Ammon's horn (tissue), 1 donor: Measurements from ENCODE around the gene TTC33.
"Not testable (repeated sequence)": the region's sequence is repeated elsewhere in the genome, so short reads cannot be mapped to it uniquely, and the experiment has no call there.

ENCODE experiments used
- DNase-seq: peaks from one replicate; pipeline ENCODE4 v3.0.0-alpha.2; 2016; ENCODE audit warnings: low spot score

The TTC33 gene

GRCh38 chr5:40716590-40716989 lies 39.2 kb downstream of the TTC33 start:
- DNase-seq = no peak

GRCh38 chr5:40716000-40716399 lies 39.8 kb downstream of the TTC33 start:
- peak; percentile 76 for DNase-seq

GRCh38 chr5:40714001-40714400 lies 41.8 kb downstream of the TTC33 start:
- DNase-seq = no peak

- not testable (repeated sequence) for DNase-seq
Measured at GRCh38 chr5:40710575-40710974, 45.2 kb downstream of the TTC33 start.

GRCh38 chr5:40705484-40705883 lies 50.3 kb downstream of the TTC33 start:
- not testable (repeated sequence) for DNase-seq

GRCh38 chr5:40702027-40702426 lies 53.7 kb downstream of the TTC33 start:
- not testable (repeated sequence) for DNase-seq

GRCh38 chr5:40700116-40700782 lies 55.5 kb downstream of the TTC33 start:
- no peak for DNase-seq

- DNase-seq = no peak
Measured at GRCh38 chr5:40694433-40694832, 61.3 kb downstream of the TTC33 start.

- DNase-seq = no peak
Measured at GRCh38 chr5:40691894-40692293, 63.9 kb downstream of the TTC33 start.

GRCh38 chr5:40690267-40690666 lies 65.5 kb downstream of the TTC33 start:
- no peak for DNase-seq

GRCh38 chr5:40689438-40689837 lies 66.3 kb downstream of the TTC33 start:
- no peak for DNase-seq

GRCh38 chr5:40688996-40689395 lies 66.8 kb downstream of the TTC33 start:
- no peak for DNase-seq

GRCh38 chr5:40688127-40688761 lies 67.5 kb downstream of the TTC33 start:
- peak; percentile 94 for DNase-seq

GRCh38 chr5:40687321-40687720 lies 68.4 kb downstream of the TTC33 start:
- no peak for DNase-seq

- no peak for DNase-seq
Measured at GRCh38 chr5:40685976-40686486, 69.7 kb downstream of the TTC33 start.

GRCh38 chr5:40685193-40685592 lies 70.6 kb downstream of the TTC33 start:
- no peak for DNase-seq

- DNase-seq = no peak
Measured at GRCh38 chr5:40683305-40683704, 72.5 kb downstream of the TTC33 start.

GRCh38 chr5:40682154-40683017 lies 73.4 kb downstream of the TTC33 start:
- peak; percentile 9 for DNase-seq

- DNase-seq = peak; percentile 46
Measured at GRCh38 chr5:40681363-40682153, 74.2 kb downstream of the TTC33 start.

GRCh38 chr5:40680741-40681362 lies 74.9 kb downstream of the TTC33 start:
- peak; percentile 9 for DNase-seq
